GM06990 (cell line): ENCODE results near the gene PNPT1.

Experiments
- DNase-seq: peaks from one replicate; pipeline ENCODE4 v3.0.0-alpha.2; 2011; ENCODE audit not compliant: insufficient read length; ENCODE audit errors: extremely low read depth
- H3K27me3 ChIP-seq: replicated peaks from 2 replicates; pipeline ENCODE4 v1.6.0; 2011; ENCODE audit warnings: low read length; ENCODE audit not compliant: control insufficient read depth, insufficient read depth
- H3K36me3 ChIP-seq: 2 replicates; pipeline ENCODE4 v1.5.1; 2011; ENCODE audit warnings: low read length; ENCODE audit not compliant: control insufficient read depth, insufficient read depth
- H3K4me3 ChIP-seq: replicated peaks from 2 replicates; pipeline ENCODE4 v1.5.1; 2011; ENCODE audit warnings: low read depth, mild to moderate bottlenecking, control low read depth, low read length
- CTCF ChIP-seq: IDR thresholded peaks from 2 replicates; pipeline ENCODE4 v1.5.1; 2011; ENCODE audit warnings: low read length, control low read depth, mild to moderate bottlenecking, inconsistent platforms; ENCODE audit not compliant: insufficient read depth, poor library complexity, severe bottlenecking

The PNPT1 gene

GRCh38 chr2:55585451-55586080, 108.1 kb downstream of the PNPT1 start:
- no peak overlapping the region for H3K4me3 ChIP-seq
- DNase-seq = no peak
- no peak for TF ChIP-seq CTCF
- no peaks in the 10 kb centered on the region for H3K27me3 ChIP-seq
- no peaks in the 10 kb centered on the region; the same call in 1 of the 2 replicates for H3K36me3 ChIP-seq
